Frontal cortex (tissue), 4 donors: ENCODE measurements around the gene QSOX2. TPM values are rescaled to one million over a fixed set of nuclear protein-coding genes. Genes with fewer than 3 reads are reported as not detected.

Experiments
- DNase-seq, 2 donors: peaks; one replicate each; pipeline ENCODE4 v3.0.0; 2012; ENCODE audit warnings: low spot score in 2 of 2
- FAIRE-seq: peaks from 2 replicates; lab custom pipeline; 2012; peaks lifted over from hg19 to GRCh38; lab: Jason Lieb, UNC
- total RNA-seq: library from RNA; depleted of rRNA; stranded (reverse); fragments of >200 nt; gene quantifications from one replicate; pipeline ENCODE4 v1.2.3, GENCODE V29; 2014
- donor health status: control.
- donor health status: control.
- donor health status: control.

Gene QSOX2
- total RNA-seq, 1 donor from 2014 or later: 8.2 TPM

DNA sequence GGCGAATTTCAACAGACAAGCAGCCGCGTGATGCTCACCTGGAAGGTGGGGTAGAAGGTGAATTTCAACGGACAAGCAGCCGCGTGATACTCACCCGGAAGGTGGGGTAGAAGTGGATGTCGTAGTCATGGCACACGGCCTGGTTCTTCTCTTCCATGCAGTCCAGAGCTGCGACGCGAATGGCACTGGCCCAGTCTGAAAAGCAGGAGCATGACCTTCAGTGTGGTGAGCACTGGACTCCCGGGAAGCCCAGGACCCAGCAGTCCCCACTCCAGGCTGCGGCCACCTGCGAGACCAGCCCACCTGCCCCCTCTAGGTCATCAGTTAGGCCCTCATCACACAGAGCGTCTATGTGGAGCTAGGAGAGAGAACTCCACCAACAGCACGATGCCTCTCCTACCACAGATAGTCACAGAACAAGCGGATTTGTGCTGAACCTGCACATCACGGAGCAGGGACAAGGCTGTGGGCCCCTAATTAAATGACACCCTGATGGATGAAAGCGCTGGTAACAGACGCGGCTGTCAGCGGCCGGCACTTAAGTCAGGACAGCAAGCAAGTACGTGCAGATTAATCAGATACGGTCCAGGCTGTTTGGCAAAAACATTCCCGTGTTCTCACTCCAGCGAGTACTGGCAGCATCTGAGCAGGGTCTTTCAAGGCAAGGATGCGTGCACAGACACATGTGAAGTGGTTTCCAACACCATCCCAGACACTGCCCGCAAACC is 18.8 kb downstream of the QSOX2 start:
- DNase-seq: no peak
- no peak for FAIRE-seq

DNA sequence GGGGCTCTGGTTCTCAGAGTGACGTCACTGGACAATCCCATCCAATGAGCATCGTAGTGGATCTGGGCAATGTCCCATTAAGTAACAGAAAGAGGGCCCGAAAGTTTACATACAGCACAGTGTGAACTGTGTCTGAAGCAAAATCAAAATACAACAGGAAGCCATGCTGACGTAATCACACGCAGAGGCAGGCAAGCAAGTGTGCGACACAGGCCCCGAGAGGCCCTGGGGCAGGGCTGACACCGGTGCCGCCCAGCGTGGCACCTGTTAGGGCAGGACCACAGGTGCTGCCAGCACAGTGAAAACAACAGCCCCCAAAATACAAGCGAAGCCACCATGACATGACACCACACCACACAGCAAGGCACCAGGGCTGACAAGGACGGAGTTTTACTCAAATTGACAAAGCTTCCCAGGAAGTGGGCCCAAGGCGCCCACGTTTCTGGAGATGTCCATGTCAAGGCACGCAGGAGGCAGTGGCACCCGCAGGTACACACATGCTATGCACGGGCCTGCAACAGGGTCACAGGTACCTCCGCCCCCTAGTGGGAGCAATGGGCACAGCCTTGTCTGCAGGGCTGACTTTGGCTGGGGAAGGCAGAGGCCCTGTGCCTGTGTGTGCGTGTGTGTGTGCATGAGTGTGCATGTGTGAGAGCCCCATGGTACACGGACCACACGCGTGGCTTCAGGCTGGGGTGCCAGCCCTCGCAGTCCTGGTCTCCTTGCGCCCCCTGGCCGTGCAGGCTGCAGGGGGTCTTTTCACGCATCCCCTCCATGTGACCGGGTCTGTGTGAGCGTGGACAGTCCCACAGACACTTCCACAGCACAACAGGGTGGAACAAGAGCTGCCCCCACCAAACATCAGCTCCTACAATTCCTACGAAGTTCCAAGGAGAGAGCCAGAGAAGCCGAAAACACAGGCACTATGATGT is 19.6 kb downstream of the QSOX2 start:
- DNase-seq (no peak), FAIRE-seq (no peak)

DNA sequence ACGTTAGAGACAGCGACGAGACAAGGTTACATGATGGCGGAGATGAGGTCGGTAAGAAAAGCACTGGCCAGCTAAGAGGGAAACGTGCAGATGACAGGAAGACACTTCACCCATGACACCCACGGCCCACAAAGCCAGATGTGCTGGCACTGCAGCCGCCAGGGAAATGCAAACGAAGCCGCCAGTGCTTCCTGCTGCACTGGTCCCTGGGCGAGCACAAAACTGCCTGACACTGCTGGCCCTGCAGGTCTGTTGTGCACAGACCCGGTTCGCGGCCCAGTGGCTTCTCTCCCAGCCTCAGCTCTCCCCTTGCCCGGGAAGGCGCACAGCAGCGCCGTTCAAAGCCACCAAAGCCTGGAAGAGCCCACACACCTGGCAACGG is 20.3 kb downstream of the QSOX2 start:
- DNase-seq (no peak), FAIRE-seq (no peak)

GRCh38 chr9:136223871-136224640 is 21.6 kb downstream of the QSOX2 start:
- no peak for FAIRE-seq
- no peak for DNase-seq

DNA sequence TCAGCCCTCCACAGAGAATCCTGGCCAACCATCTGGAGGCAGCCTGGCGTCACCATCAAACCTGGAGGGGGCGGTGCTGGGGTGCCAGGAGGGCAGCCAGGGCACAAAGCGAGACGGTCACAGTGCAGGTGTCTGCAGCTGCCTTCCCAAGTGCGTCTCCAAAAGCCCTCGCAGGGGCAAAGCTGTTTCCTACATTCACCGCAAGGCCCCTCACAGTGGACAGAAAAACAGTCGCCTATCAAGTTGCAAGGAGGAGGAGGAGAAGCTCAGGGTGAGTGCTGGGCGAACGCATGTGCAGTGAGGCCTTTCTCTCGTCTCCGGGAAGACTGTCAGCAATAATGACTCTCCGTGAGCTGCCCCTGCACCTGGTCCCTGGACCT is 22.7 kb downstream of the QSOX2 start:
- FAIRE-seq (no peak), DNase-seq (no peak)

DNA sequence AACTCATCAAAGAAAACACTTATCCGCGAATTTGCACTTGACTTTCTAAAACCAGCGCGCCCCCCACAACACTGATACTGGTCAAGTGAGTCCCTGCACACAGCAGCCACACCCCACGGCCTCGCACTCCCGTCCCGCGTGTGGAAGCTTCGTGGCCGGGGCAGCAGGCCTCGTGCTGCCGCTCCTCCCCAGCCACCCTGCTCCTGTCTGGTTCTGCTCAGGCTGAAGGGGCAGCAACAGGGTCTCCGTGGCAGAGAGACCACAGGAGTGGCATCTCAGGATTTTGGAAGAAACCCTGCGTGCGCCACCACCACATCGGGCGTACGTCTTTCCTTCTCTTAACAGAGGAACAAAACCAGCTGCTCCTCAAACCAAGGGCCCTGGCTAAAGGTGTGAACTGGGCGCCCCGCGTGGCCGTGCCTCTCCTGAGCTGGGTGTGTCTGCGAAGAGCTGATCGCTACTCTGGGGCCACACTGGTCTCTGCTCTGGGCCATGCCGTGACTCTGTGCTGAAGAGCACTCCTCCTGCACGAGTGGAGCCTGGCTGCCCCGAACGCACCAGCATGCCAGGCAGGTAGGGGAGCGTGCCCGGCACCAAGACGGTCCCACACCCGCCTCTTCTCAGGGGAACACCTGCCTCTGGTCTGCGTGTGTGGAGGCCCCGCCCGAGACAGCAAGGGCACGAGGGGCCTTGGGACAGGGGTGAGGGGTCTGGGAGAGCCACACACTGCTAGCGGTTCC is 23.3 kb downstream of the QSOX2 start:
- FAIRE-seq (no peak), DNase-seq (no peak)

DNA sequence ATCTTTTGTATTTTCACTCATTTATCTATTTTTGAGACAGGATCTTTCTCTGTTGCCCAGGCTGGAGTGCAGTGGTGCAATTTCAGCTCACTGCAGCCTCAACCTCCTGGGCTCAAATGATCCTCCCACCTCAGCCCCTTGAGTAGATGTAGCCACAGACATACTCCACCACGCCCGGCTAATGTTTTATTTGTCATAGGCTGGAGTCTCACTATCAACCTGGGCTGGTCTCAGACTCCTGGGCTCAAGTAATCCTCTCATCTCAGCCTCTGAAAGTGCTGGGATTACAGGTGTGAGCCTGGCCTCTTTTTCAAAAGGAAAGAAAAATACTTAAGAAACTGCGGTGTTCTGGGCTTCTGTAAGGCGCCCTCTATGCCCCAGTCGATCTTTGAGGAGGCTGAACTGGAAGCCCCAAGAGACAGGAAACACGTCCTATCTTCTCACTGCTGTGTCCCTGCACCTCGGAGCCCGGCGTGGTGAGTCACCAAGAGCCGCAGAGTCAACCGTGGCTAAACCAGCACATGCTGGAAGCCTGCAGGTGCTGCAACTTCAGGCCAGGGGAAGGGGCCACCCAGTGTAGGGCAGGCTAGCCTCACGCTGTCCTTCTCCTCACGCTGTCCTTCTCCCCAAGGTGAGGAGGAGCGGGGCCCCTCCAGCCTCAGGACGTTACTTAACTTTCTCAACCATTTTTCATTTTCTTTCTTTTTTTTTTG is 25.4 kb downstream of the QSOX2 start:
- FAIRE-seq (no peak), DNase-seq (no peak)

- DNase-seq (no peak), FAIRE-seq (no peak)
Measured at GRCh38 chr9:136219276-136219675, 26.3 kb downstream of the QSOX2 start.

DNA sequence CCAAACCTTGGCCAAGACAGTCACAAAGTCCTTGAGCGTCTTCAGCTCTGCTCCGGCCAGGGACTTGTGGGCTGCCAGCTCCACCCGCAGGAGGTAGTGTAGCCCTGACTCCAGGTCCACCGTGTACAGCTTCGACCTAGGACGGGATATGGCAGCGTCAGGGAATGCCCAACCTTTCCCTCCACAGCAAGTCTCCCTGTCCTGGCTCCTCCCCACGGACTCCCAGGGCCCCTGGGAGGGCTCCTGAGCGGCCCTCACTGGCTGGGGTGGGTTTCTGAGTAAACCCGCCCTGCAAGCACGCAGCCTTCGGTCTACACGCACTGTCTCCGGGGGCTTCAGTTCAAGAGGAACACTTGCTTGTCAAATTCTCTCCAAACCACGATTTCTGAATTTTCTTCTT is 26.9 kb downstream of the QSOX2 start:
- FAIRE-seq (no peak), DNase-seq (no peak)

DNA sequence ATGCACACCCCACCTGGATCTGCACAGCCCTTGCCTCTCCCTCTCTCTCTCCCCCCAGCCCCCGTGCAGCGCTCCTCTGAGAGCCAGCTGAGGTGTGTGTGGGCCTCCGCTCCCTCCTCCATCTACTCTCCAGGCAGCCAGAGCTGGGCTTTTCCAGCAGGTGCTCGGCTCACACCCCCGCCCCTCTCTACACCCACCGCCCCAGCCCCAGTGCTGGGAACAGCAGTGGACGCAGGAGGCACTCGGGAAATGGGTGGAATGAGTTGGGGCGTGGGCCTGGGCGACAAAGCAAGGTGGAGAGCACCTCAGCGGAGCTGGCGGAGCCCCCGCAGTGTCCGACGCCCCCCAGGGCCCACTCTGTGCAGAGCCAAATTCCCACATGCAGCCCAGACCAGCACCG is 27.3 kb downstream of the QSOX2 start:
- FAIRE-seq: no peak
- no peak for DNase-seq

DNA sequence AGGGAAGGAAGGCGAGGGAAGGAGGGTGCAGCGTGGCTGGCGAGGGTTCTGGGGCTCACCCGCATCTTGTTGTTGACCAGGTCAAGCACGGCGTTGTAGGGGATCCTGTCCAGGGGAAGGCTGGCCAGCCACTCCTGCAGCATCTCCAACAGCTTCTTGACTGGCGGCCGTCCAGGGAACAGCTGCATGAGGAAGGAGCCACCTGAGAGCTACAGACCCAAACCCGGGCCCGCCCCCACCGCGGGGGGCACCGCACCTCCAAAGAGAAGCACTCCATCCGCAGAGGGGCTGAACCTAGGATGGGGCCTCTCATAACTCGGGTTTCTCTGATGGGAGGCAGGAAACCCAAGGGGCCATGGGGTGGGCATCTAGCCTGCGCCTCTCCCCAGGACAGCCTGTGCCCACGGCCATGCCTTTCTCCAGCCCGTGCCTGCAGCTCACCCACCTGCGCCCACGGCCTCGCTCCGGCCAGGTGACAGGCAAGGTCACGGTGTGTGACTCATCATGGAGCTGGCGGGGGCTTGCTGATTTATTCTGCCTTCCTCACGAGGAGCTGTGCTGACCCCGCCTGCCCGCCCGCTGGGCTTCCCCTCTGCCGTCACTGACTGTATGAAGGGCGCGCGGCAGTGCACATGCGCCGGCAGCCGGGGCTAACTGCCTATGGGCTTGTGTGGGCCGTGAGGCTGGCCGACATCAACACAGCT is 28.9 kb downstream of the QSOX2 start:
- DNase-seq (no peak), FAIRE-seq (no peak)

GRCh38 chr9:136213733-136214132 is 31.9 kb downstream of the QSOX2 start:
- no peak for FAIRE-seq
- DNase-seq: no peak

DNA sequence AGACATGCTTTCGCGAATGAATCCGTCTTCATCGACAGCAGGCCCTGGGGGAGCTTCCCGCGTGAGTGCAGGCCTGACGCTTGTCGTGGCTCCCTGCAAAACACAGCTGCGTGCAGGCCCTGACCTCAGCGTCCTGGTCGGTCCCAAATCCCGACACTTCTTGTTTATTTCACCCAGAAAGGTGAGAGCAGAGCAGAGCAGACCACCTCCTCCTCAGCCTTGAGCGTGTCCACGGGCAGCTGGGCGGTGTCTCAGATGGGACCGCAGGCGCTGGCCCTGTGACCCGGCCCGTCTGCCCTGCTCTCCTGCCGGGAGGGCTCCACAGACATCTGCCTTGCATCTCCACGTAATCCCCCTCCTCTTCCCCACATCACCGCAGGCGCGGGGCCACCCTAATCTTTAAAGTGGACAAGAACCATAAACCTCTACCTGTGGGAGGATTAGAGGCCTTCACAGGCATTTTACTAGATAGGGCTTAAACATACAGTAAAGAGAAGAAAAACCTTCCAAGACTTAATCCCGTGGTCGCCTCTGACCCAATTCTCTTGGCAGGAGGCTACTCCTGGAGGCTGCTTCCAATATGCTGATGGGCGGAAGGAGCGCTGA is 33.2 kb downstream of the QSOX2 start:
- DNase-seq (no peak), FAIRE-seq (no peak)

DNA sequence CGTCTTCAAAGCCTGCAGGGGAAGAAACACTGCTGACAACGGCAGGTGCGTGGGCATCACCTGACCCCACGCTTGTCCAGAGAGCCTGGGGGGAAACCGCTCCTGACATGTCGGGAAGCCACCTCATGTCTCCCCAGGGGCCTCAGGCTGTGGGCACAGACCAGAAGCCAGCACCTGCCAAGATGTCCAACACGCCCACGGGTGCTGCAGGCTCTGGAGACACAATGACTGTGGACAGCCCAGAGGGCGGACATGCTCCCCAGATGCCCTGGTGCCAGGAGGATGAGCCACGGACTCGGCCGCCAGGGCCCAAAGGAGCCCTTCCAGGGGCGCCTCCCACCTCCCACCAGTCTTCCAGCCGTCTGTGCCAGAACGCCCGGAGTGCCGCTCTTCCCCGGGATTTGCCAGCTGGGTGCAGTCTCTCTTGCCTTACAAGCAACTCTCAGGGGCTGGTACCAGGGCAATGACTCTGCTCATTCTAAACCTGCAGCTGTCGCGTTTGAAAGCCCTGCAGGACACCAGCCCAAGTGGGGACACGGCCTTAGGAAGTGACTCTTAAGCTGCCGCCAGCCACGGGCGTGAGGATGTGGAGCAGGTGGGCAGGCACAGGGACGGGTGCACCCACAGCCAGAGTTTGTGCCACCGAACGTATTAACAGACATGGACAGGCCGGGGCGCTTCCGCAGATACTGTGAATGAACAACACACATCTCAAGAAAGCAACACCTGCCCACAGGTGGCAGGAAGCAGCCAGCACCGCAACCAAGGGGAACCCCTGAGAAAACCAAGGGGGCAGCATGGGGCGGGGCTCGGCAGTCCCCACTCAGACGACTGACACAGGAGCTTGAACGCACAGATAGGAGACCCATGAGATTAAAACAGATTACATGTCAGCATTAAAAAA is 33.9 kb downstream of the QSOX2 start:
- DNase-seq (no peak), FAIRE-seq (no peak)

GRCh38 chr9:136211006-136211405 is 34.6 kb downstream of the QSOX2 start:
- DNase-seq: no peak
- no peak for FAIRE-seq

GRCh38 chr9:136210276-136210675 is 35.3 kb downstream of the QSOX2 start:
- no peak for DNase-seq
- FAIRE-seq: no peak

GRCh38 chr9:136209786-136210185 is 35.8 kb downstream of the QSOX2 start:
- FAIRE-seq (no peak), DNase-seq (no peak)
